GM06990 (cell line): Measurements from ENCODE around the gene CERS6.
"Not testable (repeated sequence)": the region's sequence is repeated elsewhere in the genome, so short reads cannot be mapped to it uniquely, and the experiment has no call there.

Source experiments
- DNase-seq: peaks from one replicate; pipeline ENCODE4 v3.0.0-alpha.2; 2011; ENCODE audit not compliant: insufficient read length; ENCODE audit errors: extremely low read depth
- H3K27me3 ChIP-seq: replicated peaks from 2 replicates; pipeline ENCODE4 v1.6.0; 2011; ENCODE audit warnings: low read length; ENCODE audit not compliant: control insufficient read depth, insufficient read depth
- H3K36me3 ChIP-seq: 2 replicates; pipeline ENCODE4 v1.5.1; 2011; ENCODE audit warnings: low read length; ENCODE audit not compliant: control insufficient read depth, insufficient read depth
- H3K4me3 ChIP-seq: replicated peaks from 2 replicates; pipeline ENCODE4 v1.5.1; 2011; ENCODE audit warnings: low read depth, mild to moderate bottlenecking, control low read depth, low read length
- TF ChIP-seq, protein P1 (sequence below): IDR thresholded peaks from 2 replicates; pipeline ENCODE4 v1.5.1; 2011; ENCODE audit warnings: low read length, control low read depth, mild to moderate bottlenecking, inconsistent platforms; ENCODE audit not compliant: insufficient read depth, poor library complexity, severe bottlenecking

The CERS6 gene, protein sequence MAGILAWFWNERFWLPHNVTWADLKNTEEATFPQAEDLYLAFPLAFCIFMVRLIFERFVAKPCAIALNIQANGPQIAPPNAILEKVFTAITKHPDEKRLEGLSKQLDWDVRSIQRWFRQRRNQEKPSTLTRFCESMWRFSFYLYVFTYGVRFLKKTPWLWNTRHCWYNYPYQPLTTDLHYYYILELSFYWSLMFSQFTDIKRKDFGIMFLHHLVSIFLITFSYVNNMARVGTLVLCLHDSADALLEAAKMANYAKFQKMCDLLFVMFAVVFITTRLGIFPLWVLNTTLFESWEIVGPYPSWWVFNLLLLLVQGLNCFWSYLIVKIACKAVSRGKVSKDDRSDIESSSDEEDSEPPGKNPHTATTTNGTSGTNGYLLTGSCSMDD

DNA sequence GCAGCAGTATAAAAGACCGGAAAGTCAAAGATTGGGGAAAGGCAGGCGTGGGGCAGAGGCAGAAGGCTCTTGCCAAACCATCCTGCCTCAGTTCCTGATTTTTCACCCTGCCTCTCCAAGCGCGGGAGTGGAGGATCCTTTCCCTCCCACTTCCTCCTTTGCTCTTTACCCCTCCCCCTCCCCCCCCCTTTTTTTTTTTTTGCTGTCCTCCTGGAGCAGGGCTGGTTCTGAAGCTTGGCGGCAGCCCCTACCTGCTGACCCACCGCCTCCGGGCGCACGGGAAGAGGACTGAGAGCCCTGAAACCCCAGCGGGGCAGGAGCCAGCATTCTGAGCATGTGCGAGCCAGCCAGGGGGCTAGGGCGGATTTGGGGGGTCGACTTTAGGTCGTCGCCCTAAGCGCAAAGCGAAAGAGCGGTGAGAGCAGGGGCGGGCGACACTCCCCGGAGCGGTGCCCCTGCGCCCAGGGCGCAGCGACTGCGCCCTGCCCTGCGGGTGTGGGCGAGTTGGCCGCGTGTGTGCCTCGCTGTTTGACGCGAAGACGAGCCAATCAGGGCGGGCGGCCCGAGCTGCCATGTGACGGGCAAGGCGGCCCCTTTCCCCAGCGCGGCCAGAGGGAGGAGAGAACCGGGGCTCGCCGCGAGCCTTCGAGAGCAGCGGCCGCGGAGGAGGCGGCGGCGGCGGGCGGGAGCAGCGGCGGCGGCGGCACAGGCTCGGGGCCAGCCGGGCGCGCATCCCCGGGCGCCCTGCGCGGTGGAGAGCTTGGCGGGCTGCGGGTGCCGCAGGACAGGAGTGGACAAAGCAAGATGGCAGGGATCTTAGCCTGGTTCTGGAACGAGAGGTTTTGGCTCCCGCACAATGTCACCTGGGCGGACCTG lies at the start of gene CERS6:
CERS6 (plus strand) TSS at position 628 of the 876 bp plus-strand sequence; CDS start at position 805, 177 bp downstream.
- peak within 1 kb of the TSS; percentile 80 for H3K4me3 ChIP-seq
- DNase-seq, result peak; percentile 87
- no peaks in the 10 kb centered on the region for H3K36me3 ChIP-seq
- TF ChIP-seq, protein P1, sequence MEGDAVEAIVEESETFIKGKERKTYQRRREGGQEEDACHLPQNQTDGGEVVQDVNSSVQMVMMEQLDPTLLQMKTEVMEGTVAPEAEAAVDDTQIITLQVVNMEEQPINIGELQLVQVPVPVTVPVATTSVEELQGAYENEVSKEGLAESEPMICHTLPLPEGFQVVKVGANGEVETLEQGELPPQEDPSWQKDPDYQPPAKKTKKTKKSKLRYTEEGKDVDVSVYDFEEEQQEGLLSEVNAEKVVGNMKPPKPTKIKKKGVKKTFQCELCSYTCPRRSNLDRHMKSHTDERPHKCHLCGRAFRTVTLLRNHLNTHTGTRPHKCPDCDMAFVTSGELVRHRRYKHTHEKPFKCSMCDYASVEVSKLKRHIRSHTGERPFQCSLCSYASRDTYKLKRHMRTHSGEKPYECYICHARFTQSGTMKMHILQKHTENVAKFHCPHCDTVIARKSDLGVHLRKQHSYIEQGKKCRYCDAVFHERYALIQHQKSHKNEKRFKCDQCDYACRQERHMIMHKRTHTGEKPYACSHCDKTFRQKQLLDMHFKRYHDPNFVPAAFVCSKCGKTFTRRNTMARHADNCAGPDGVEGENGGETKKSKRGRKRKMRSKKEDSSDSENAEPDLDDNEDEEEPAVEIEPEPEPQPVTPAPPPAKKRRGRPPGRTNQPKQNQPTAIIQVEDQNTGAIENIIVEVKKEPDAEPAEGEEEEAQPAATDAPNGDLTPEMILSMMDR, result no peak
- no peaks in the 10 kb centered on the region for H3K27me3 ChIP-seq

DNA sequence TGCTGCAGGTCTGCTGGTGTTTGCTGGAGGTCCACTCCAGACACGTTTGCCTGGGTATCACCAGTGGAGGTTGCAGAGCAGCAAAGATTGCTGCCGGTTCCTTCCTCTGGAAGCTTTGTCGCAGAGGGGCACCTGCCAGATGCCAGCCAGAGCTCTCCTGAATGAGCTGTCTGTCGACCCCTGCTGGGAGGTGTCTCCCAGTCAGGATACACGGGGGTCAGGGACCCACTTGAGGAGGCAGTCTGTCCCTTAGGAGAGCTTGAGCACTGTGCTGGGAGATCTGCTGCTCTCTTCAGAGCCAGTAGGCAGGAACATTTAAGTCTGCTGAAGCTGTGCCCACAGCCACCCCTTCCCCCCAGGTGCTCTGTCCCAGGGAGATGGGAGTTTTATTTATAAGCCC lies 43.8 kb upstream of the CERS6 start:
- H3K4me3 ChIP-seq, H3K27me3 ChIP-seq, H3K36me3 ChIP-seq, DNase-seq: not testable (repeated sequence)

DNA sequence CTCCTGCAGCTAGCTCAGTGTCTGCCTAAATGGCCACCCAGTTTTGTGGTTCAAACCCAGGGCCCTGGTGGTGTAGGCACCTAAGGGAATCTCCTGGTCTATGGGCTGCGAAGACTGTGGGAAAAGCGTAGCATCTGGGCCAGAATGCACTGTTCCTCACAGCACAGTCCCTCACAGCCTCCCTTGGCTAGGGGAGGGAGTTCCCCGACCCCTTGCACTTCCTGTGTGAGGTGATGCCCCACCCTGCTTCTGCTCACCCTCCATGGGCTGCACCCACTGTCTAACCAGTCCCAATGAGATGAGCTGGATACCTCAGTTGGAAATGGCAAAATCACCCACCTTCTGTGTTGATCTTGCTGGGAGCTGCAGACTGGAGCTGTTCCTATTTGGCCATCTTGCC lies 43.0 kb upstream of the CERS6 start:
- DNase-seq, H3K4me3 ChIP-seq, H3K27me3 ChIP-seq, H3K36me3 ChIP-seq: not testable (repeated sequence)

DNA sequence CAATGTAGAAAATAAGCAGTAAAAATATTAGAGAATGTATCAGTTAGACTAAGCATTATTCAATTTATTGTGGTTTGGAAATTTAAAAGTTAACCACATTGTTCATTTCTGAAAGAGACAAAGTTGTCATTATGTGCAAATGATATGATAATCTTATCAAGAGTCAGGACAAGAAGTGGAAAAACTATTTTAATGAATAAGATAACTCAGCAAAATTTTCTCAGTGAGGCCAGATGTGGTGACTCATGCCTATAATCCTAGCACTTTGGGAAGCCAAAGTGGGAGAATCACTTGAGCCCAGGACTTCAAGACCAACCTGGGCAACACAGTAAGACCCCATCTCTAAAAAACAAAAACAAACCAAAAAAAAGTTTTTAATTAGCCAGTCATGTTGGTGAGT lies 39.5 kb upstream of the CERS6 start:
- TF ChIP-seq, protein P1, result no peak
- Histone ChIP-seq H3K27me3 (no peaks in the 10 kb centered on the region), H3K36me3 (no peaks in the 10 kb centered on the region), H3K4me3 (no peak overlapping the region)
- DNase-seq, result no peak

DNA sequence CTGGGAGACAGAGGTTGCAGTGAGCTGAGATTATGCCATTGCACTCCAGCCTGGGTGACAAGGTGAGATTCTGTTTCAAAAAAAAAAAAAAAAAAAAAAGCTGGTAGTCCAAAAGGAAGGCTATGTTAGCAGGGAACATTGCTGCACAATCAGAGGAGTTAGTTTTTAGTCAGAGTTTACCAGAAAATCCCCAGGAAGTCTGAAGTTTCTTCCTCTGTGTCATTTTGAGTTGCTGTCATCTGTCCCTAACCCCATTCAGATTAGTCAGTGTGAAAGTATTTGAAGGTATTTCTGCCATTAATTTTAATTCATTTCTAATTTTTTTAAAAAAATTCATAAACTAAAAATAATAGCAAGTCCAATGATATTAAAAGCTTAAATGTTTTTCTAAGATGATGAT lies 33.5 kb upstream of the CERS6 start:
- DNase-seq, result no peak
- Histone ChIP-seq H3K36me3 (no peaks in the 10 kb centered on the region), H3K27me3 (no peaks in the 10 kb centered on the region), H3K4me3 (no peak overlapping the region)
- TF ChIP-seq, protein P1, result no peak

DNA sequence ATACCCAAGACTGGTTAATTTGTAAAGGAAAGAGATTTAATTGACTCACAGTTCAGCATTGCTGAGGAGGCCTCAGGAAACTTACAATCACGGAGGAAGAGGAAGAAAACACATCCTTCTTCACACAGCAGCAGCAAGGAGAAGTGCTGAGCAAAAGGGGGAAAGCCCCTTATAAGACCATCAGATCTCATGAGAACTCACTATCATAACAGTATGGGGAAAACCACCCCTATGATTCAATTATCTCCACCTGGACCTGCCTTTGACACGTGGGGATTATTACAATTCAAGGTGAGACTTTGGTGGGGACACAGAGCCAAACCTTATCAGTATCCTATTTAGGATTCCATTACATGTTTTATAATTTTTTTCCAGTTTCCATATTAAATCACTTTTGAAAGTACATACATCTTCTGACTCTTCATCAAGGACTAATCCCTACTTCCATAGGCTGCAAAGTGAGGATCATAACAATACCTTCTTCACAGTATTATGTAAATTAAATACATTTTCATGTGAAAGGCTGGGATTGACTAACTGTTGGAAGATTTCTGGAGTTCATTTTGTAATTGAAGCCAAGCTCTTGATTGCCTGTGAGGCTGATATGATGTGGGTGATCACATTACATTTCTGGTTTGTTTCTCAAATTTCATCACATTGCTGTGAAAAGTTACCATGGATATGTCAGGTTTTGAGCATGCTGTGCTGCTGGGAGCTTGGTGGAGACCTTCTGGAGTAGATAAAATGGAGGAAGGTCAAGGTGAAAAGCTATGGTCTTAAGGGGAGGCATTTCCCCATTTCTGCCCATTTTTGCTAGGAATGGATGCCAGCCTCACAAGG lies 31.7 kb upstream of the CERS6 start:
- DNase-seq, result no peak
- no peaks in the 10 kb centered on the region for H3K27me3 ChIP-seq
- TF ChIP-seq, protein P1, result no peak
- H3K36me3 ChIP-seq, result no peaks in the 10 kb centered on the region
- no peak overlapping the region for H3K4me3 ChIP-seq
